IMR-90 (cell line): Measurements from ENCODE around the gene GTF3C4. TPM values are rescaled to one million over a fixed set of nuclear protein-coding genes. Genes with fewer than 3 reads are reported as not detected.

Experiments
- ATAC-seq: fragments of 200-7000 bp; cut with Tn5 transposase; 2 replicates; pipeline ENCODE4 v1.9.1; 2020; ENCODE audit warnings: low read depth, mild to moderate bottlenecking, moderate library complexity
- BruUV-seq: library from RNA; stranded (reverse); fragments of 400-500 nt; replicated peaks from 2 replicates; lab custom pipeline; 2021; lab: Mats Ljungman, UMichigan
- CTCF ChIA-PET: fragments of 300-600 bp; formaldehyde crosslinking; extraction: SDS; loops from one replicate; lab custom pipeline; 2021; ENCODE audit warnings: antibody characterized with exemption; lab: Yijun Ruan, JAX
- POLR2A ChIA-PET: fragments of 300-600 bp; sonication (Branson Sonifier 250); formaldehyde crosslinking; loops from one replicate; lab custom pipeline; 2022; ENCODE audit warnings: antibody characterized with exemption; ENCODE audit not compliant: unreplicated experiment; lab: Charles Lee
- DNase-seq: peaks from one replicate; pipeline ENCODE4 v3.0.0; 2013
- H2AFZ ChIP-seq: replicated peaks from 2 replicates; pipeline ENCODE3; 2013; ENCODE audit warnings: low read length, mild to moderate bottlenecking; ENCODE audit not compliant: poor library complexity
- H2AK5ac ChIP-seq: 2 replicates; pipeline ENCODE4 v1.6.1; 2013; ENCODE audit warnings: low read depth, low read length, inconsistent platforms
- H2AK9ac ChIP-seq: replicated peaks from 2 replicates; pipeline ENCODE3; 2013; ENCODE audit warnings: mild to moderate bottlenecking, low read depth, low read length, moderate library complexity; ENCODE audit not compliant: poor library complexity
- H2BK120ac ChIP-seq: 2 replicates; pipeline ENCODE4 v1.6.1; 2013; ENCODE audit warnings: low read depth, low read length, inconsistent platforms
- H2BK15ac ChIP-seq: 3 replicates; pipeline ENCODE4 v1.6.1; 2013; ENCODE audit warnings: low read depth, low read length, inconsistent platforms
- H2BK20ac ChIP-seq: 2 replicates; pipeline ENCODE4 v1.6.1; 2013; ENCODE audit warnings: low read depth, mild to moderate bottlenecking, inconsistent platforms, low read length, moderate library complexity
- H2BK5ac ChIP-seq: 2 replicates; pipeline ENCODE4 v1.6.1; 2013; ENCODE audit warnings: mild to moderate bottlenecking, low read depth, low read length, inconsistent platforms; ENCODE audit not compliant: poor library complexity, severe bottlenecking
- H3K14ac ChIP-seq: replicated peaks from 2 replicates; pipeline ENCODE4 v1.6.1; 2013; ENCODE audit warnings: low read depth, low read length, inconsistent platforms
- H3K18ac ChIP-seq: 2 replicates; pipeline ENCODE4 v1.6.1; 2013; ENCODE audit warnings: low read depth, low read length, control low read depth
- H3K23ac ChIP-seq: 2 replicates; pipeline ENCODE4 v1.6.1; 2013; ENCODE audit warnings: low read depth, low read length, inconsistent platforms
- H3K27ac ChIP-seq: 2 replicates; pipeline ENCODE4 v1.5.1; 2013; ENCODE audit warnings: mild to moderate bottlenecking, control low read depth, low read length; ENCODE audit not compliant: insufficient read depth
- H3K27me3 ChIP-seq: 2 replicates; pipeline ENCODE4 v1.6.1; 2013; ENCODE audit warnings: low read length; ENCODE audit not compliant: control insufficient read depth, insufficient read depth
- H3K36me3 ChIP-seq: 2 replicates; pipeline ENCODE4 v1.6.1; 2013; ENCODE audit warnings: low read length, mixed read lengths; ENCODE audit not compliant: control insufficient read depth, insufficient read depth
- H3K4ac ChIP-seq: 2 replicates; pipeline ENCODE4 v1.6.1; 2013; ENCODE audit warnings: low read depth, low read length, inconsistent platforms
- H3K4me1 ChIP-seq: 2 replicates; pipeline ENCODE4 v1.6.1; 2013; ENCODE audit warnings: low read length, mixed read lengths; ENCODE audit not compliant: control insufficient read depth, insufficient read depth
- H3K4me2 ChIP-seq: 2 replicates; pipeline ENCODE4 v1.6.1; 2013; ENCODE audit warnings: low read depth, mild to moderate bottlenecking, control low read depth, low read length, moderate library complexity
- H3K4me3 ChIP-seq: 2 replicates; pipeline ENCODE4 v1.5.1; 2013; ENCODE audit warnings: low read depth, mild to moderate bottlenecking, control low read depth, low read length, moderate library complexity; ENCODE audit not compliant: insufficient read depth
- H3K56ac ChIP-seq: 2 replicates; pipeline ENCODE4 v1.6.1; 2013; ENCODE audit warnings: low read length, inconsistent platforms; ENCODE audit not compliant: insufficient read depth; ENCODE audit errors: extremely low read depth
- H3K79me1 ChIP-seq, 2 experiments: 2 replicates each; pipeline ENCODE4 v1.6.1; 2013; ENCODE audit warnings: low read length in 2 of 2, inconsistent platforms in 1 of 2, low read depth in 1 of 2
- H3K9ac ChIP-seq: 2 replicates; pipeline ENCODE4 v1.6.1; 2013; ENCODE audit warnings: low read depth, low read length, control low read depth
- H3K9me1 ChIP-seq: 2 replicates; pipeline ENCODE4 v1.6.1; 2013; ENCODE audit warnings: low read length, inconsistent platforms; ENCODE audit not compliant: insufficient read depth
- H3K9me3 ChIP-seq: 2 replicates; pipeline ENCODE4 v1.6.1; 2013; ENCODE audit warnings: low read length; ENCODE audit not compliant: control insufficient read depth, insufficient read depth
- H4K20me1 ChIP-seq: 2 replicates; pipeline ENCODE4 v1.6.1; 2013; ENCODE audit warnings: low read length, inconsistent platforms; ENCODE audit not compliant: insufficient read depth
- H4K5ac ChIP-seq: 2 replicates; pipeline ENCODE4 v1.6.1; 2013; ENCODE audit warnings: mild to moderate bottlenecking, low read depth, low read length, control low read depth
- H4K8ac ChIP-seq, 2 experiments: 2 replicates each; pipeline ENCODE4 v1.6.1; 2013; ENCODE audit warnings: low read depth in 2 of 2, low read length in 2 of 2, control low read depth in 1 of 2, inconsistent platforms in 1 of 2
- H4K91ac ChIP-seq: 2 replicates; pipeline ENCODE4 v1.6.1; 2013; ENCODE audit warnings: low read depth, low read length, inconsistent platforms; ENCODE audit not compliant: insufficient read depth
- CEBPB ChIP-seq: IDR thresholded peaks from 2 replicates; pipeline ENCODE4 v1.6.1; 2012; ENCODE audit warnings: low read depth, low read length, improper control_type of control experiment
- CHD1 ChIP-seq: IDR thresholded peaks from 2 replicates; pipeline ENCODE4 v1.6.1; 2012; ENCODE audit warnings: low read depth, low read length, improper control_type of control experiment
- ELK1 ChIP-seq: fragments of 150-350 bp; IDR thresholded peaks from 2 replicates; pipeline ENCODE4 v1.6.1; 2016; ENCODE audit warnings: low read depth, mild to moderate bottlenecking, low read length, moderate library complexity, borderline replicate concordance
- FOS ChIP-seq: fragments of 150-350 bp; IDR thresholded peaks from 2 replicates; pipeline ENCODE4 v1.6.1; 2016; ENCODE audit warnings: low read depth, low read length
- MAFK ChIP-seq: IDR thresholded peaks from 2 replicates; pipeline ENCODE4 v1.6.1; 2012; ENCODE audit warnings: low read depth, low read length, improper control_type of control experiment
- MAZ ChIP-seq: IDR thresholded peaks from 2 replicates; pipeline ENCODE4 v1.6.1; 2012; ENCODE audit warnings: low read depth, mild to moderate bottlenecking, low read length, improper control_type of control experiment, moderate library complexity, borderline replicate concordance
- MXI1 ChIP-seq: IDR thresholded peaks from 2 replicates; pipeline ENCODE4 v1.6.1; 2012; ENCODE audit warnings: low read depth, mild to moderate bottlenecking, low read length, moderate library complexity, borderline replicate concordance
- NFE2L2 ChIP-seq: fragments of 150-350 bp; IDR thresholded peaks from 2 replicates; pipeline ENCODE4 v1.6.1; 2016; ENCODE audit warnings: low read depth, mild to moderate bottlenecking, low read length
- RAD21 ChIP-seq: IDR thresholded peaks from 2 replicates; pipeline ENCODE4 v1.6.1; 2012; ENCODE audit warnings: low read length, improper control_type of control experiment
- RCOR1 ChIP-seq: IDR thresholded peaks from 2 replicates; pipeline ENCODE4 v1.6.1; 2012; ENCODE audit warnings: mild to moderate bottlenecking, low read length, improper control_type of control experiment; ENCODE audit not compliant: insufficient replicate concordance
- RFX5 ChIP-seq: IDR thresholded peaks from 2 replicates; pipeline ENCODE4 v1.8.0; 2012; ENCODE audit warnings: low read depth, mild to moderate bottlenecking, low read length, moderate library complexity
- SMC3 ChIP-seq: fragments of 150-350 bp; IDR thresholded peaks from 2 replicates; pipeline ENCODE4 v1.6.1; 2016; ENCODE audit warnings: low read depth, mild to moderate bottlenecking, antibody characterized with exemption, low read length, moderate library complexity
- USF2 ChIP-seq: fragments of 150-350 bp; IDR thresholded peaks from 2 replicates; pipeline ENCODE4 v1.6.1; 2017; ENCODE audit warnings: mild to moderate bottlenecking, antibody characterized with exemption, low read length, low read depth
- WGBS, 2 experiments: methylation state at CpG; one replicate each; pipeline versions ENCODE4 v1.1.5 to v1.1.7; 2013; ENCODE audit warnings: missing lambda C conversion rate in 2 of 2; ENCODE audit not compliant: insufficient read length in 1 of 2; ENCODE audit errors: extremely low coverage in 2 of 2; 5-methylcytosine and 5-hydroxymethylcytosine counted together
- dilution Hi-C: fragments of 300-500 bp; cut with HindIII; formaldehyde crosslinking; loops from one replicate; pipeline ENCODE4 v1.14.3; 2018; ENCODE audit warnings: low sequenced_read_pairs; ENCODE audit not compliant: unreplicated experiment
- in situ Hi-C: fragments of 300-500 bp; cut with MboI; formaldehyde crosslinking; loops from 3 replicates; pipeline ENCODE4 v1.14.3; 2019; ENCODE audit warnings: low sequenced_read_pairs, inconsistent platforms, mixed read lengths
- intact Hi-C: fragments of 100-400 bp; cut with micrococcal nuclease; formaldehyde crosslinking; loops from 2 replicates; pipeline ENCODE4 v1.10.0; 2022
- polyA plus RNA-seq, 3 experiments: library from polyadenylated mRNA; depleted of rRNA; stranded (reverse); fragments of >200 nt; gene quantifications; 2 replicates each; pipeline ENCODE4 v1.2.3, GENCODE V29; 2012; ENCODE audit warnings: low replicate concordance in 1 of 3
- total RNA-seq: library from RNA; depleted of rRNA; stranded (reverse); fragments of >200 nt; gene quantifications from 2 replicates; pipeline ENCODE4 v1.2.3, GENCODE V29; 2012
- TF ChIP-seq, protein P1 (sequence below): conservative IDR thresholded peaks from 2 replicates; pipeline ENCODE4 v1.5.1; 2012; ENCODE audit warnings: mild to moderate bottlenecking, low read depth, low read length, improper control_type of control experiment

The GTF3C4 gene
- total and polyA plus RNA-seq, 2 of the 4 experiments (the other 2 are of a cell fraction): 4.7 to 16.5 TPM

DNA sequence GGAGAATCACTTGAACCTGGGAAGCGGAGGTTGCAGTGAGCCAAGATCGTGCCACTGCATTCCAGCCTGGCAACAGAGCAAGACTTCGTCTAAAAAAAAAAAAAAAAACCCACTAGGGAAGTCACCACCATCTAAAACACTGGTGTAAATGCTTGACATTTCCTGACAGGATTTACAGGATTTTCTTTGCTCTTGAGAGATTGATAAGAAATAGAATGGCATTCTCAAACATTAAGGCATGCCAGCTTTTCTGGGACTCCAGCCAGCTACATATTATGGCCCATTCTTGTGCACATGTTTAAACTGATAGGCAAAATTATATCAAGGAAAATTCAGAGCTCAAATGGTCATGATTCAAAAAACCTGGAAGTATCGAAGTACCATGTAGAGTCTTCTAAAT is 28.7 kb downstream of the GTF3C4 start:
- Histone ChIP-seq H4K5ac (no peak overlapping the region), H3K9me3 (peaks cover 4% of the 10 kb centered on the region), H3K14ac (no peak overlapping the region), H3K36me3 (no peaks in the 10 kb centered on the region), H2BK15ac (no peak overlapping the region), H2BK20ac (no peak overlapping the region), H2AK9ac (no peak overlapping the region), H4K91ac (no peak overlapping the region), H3K79me1 (no peaks in the 10 kb centered on the region), H3K27me3 (no peaks in the 10 kb centered on the region), H3K4me1 (no peaks in the 10 kb centered on the region), H3K18ac (no peak overlapping the region), H3K4me2 (no peak overlapping the region), H2BK120ac (no peak overlapping the region), H3K9ac (no peak overlapping the region), H4K20me1 (no peaks in the 10 kb centered on the region), H3K9me1 (no peaks in the 10 kb centered on the region), H3K4ac (no peak overlapping the region), H3K23ac (no peak overlapping the region), H3K56ac (no peak overlapping the region), H2BK5ac (no peak overlapping the region), H2AFZ (no peak overlapping the region), H2AK5ac (no peak overlapping the region), H3K4me3 (no peak overlapping the region), H4K8ac (no peak overlapping the region), H3K27ac (no peak overlapping the region)
- intact Hi-C loops (no loop called here), in situ Hi-C loops (no loop called here), dilution Hi-C loops (no loop called here)
- no TSS peak for BruUV-seq
- ChIA-PET CTCF (interaction anchor here (0.7 to 0.8 kb wide), 2 partner anchors 23 to 100 kb away, joined by 3 read pairs; no protein-coding TSS in a partner anchor), POLR2A (no interaction called here)
- WGBS, 2 experiments: no CpG with 5 or more reads among the region's 4 CpGs
- DNase-seq (no peak), ATAC-seq (no peak)
- TF ChIP-seq RFX5 (no peak), USF2 (no peak), RAD21 (no peak), MXI1 (no peak), ELK1 (no peak), NFE2L2 (no peak), MAFK (no peak), CHD1 (no peak), SMC3 (no peak), MAZ (no peak), RCOR1 (no peak), FOS (no peak), CEBPB (no peak)
- TF ChIP-seq, protein P1, sequence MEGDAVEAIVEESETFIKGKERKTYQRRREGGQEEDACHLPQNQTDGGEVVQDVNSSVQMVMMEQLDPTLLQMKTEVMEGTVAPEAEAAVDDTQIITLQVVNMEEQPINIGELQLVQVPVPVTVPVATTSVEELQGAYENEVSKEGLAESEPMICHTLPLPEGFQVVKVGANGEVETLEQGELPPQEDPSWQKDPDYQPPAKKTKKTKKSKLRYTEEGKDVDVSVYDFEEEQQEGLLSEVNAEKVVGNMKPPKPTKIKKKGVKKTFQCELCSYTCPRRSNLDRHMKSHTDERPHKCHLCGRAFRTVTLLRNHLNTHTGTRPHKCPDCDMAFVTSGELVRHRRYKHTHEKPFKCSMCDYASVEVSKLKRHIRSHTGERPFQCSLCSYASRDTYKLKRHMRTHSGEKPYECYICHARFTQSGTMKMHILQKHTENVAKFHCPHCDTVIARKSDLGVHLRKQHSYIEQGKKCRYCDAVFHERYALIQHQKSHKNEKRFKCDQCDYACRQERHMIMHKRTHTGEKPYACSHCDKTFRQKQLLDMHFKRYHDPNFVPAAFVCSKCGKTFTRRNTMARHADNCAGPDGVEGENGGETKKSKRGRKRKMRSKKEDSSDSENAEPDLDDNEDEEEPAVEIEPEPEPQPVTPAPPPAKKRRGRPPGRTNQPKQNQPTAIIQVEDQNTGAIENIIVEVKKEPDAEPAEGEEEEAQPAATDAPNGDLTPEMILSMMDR: no peak
